Measurements from ENCODE around the gene EHMT1. TPM values are rescaled to one million over a fixed set of nuclear protein-coding genes. Genes with fewer than 3 reads are reported as not detected.
"Not testable (repeated sequence)": the region's sequence is repeated elsewhere in the genome, so short reads cannot be mapped to it uniquely, and the experiment has no call there.

Gene EHMT1
- total RNA-seq, 1 experiment from 2014 or later: 42.7 TPM

- DNase-seq (ENCODE audit: low read depth): peak; percentile 58
Observed at GRCh38 chr9:137590469-137591383, 28.1 kb upstream of the EHMT1 start, which contains the start of gene ZMYND19. TSS of gene ZMYND19 (minus strand) at chr9:137590512. CDS start at chr9:137590263, 249 bp downstream.

- DNase-seq (ENCODE audit: low read depth): no peak
Observed at GRCh38 chr9:137592767-137593166, 26.0 kb upstream of the EHMT1 start.

- DNase-seq (ENCODE audit: low read depth): no peak
Observed at GRCh38 chr9:137593176-137593575, 25.6 kb upstream of the EHMT1 start.

GRCh38 chr9:137596577-137596976 is 22.2 kb upstream of the EHMT1 start:
- not testable (repeated sequence) for DNase-seq (ENCODE audit: low read depth)

GRCh38 chr9:137598943-137599342 is 19.9 kb upstream of the EHMT1 start:
- no peak for DNase-seq (ENCODE audit: low read depth)

- no peak for DNase-seq (ENCODE audit: low read depth)
Observed at GRCh38 chr9:137602661-137603060, 16.1 kb upstream of the EHMT1 start.

GRCh38 chr9:137603879-137604278 is 14.9 kb upstream of the EHMT1 start:
- DNase-seq (ENCODE audit: low read depth): no peak

GRCh38 chr9:137604345-137605086 is 14.3 kb upstream of the EHMT1 start:
- DNase-seq (ENCODE audit: low read depth): no peak

- DNase-seq (ENCODE audit: low read depth): peak; percentile 68
Observed at GRCh38 chr9:137605121-137606004, 13.4 kb upstream of the EHMT1 start, which contains the start of gene ARRDC1. TSS of gene ARRDC1 (plus strand) at chr9:137605686. CDS start at chr9:137605718, 32 bp downstream.

- DNase-seq (ENCODE audit: low read depth): no peak
Observed at GRCh38 chr9:137606005-137606621, 12.7 kb upstream of the EHMT1 start.

GRCh38 chr9:137606734-137607138 is 12.1 kb upstream of the EHMT1 start:
- no peak for DNase-seq (ENCODE audit: low read depth)

- no peak for DNase-seq (ENCODE audit: low read depth)
Observed at GRCh38 chr9:137607141-137607857, 11.5 kb upstream of the EHMT1 start.

- DNase-seq (ENCODE audit: low read depth): no peak
Observed at GRCh38 chr9:137610944-137611343, 7.9 kb upstream of the EHMT1 start.

GRCh38 chr9:137611623-137612609 is 6.9 kb upstream of the EHMT1 start:
- peak; percentile 92 for DNase-seq (ENCODE audit: low read depth)

- no peak for DNase-seq (ENCODE audit: low read depth)
Observed at GRCh38 chr9:137612741-137613142, 6.1 kb upstream of the EHMT1 start.

GRCh38 chr9:137613259-137613658 is 5.5 kb upstream of the EHMT1 start:
- DNase-seq (ENCODE audit: low read depth): no peak

- no peak for DNase-seq (ENCODE audit: low read depth)
Observed at GRCh38 chr9:137613738-137614523, 4.9 kb upstream of the EHMT1 start.

All from HT1080 (cell line).